ENCODE measurements around the gene SLC2A1.
"Not testable (repeated sequence)": the region's sequence is repeated elsewhere in the genome, so short reads cannot be mapped to it uniquely, and the experiment has no call there.

Gene SLC2A1

DNA sequence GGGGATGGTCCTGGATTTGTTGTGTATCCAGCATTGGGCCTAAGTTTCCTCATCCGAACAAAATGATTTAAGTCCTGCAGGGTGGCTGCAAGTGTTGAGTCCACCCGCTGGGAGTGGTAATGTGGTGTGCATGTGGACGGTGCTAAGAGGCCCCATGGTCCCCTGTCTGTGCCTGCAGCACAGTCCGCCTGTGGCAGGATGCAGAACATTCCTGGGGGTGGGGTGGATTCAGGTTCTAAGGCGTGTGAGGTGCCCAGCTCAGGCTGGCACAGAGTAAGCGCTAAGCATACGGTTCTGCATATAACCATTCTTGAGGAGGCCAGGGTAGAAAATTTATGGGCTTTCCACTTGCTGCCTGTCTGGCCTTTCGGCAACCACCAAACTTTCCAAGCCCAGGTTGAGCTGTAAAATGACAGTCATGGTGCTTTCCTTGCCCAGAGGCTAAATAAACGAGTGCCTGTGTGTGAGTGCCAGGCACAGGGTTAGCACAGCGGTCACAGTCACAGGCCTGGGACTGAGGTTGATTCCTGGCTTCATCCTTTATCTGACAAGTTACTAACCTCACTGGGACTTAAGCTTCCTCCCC lies 30.7 kb downstream of the SLC2A1 start:
- no peak for DNase-seq

DNA sequence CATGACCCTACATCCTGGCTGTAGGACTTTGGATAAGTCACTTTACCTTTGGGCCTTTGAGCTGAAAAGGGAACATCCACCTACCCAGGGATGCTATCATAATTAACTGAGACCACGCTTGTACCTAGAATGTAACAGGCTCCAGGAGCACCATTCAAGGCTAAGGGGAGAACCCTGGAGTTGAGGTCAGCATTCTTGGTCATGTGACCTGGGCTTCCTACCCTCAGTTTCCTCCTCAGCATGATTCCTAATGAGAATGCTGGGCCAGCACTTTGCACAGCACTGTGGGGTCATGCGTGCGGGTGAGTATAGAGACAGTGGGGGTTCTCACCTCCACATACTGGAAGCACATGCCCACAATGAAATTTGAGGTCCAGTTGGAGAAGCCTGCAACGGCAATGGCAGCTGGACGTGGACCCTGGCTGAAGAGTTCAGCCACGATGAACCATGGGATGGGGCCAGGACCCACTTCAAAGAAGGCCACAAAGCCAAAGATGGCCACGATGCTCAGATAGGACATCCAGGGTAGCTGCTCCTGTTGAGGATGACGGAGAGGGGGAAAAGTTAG lies 31.3 kb downstream of the SLC2A1 start:
- no peak for DNase-seq

DNA sequence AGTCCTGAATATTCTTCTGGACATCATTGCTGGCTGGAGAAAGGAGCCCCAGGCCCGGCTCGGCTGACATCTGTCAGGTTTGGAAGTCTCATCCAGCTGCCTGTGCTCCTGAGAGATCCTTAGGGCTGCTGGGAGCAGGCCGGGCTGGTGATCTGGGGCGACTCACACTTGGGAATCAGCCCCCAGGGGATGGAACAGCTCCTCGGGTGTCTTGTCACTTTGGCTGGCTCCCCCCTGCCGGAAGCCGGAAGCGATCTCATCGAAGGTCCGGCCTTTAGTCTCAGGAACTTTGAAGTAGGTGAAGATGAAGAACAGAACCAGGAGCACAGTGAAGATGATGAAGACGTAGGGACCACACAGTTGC lies 31.8 kb downstream of the SLC2A1 start:
- DNase-seq = no peak

DNA sequence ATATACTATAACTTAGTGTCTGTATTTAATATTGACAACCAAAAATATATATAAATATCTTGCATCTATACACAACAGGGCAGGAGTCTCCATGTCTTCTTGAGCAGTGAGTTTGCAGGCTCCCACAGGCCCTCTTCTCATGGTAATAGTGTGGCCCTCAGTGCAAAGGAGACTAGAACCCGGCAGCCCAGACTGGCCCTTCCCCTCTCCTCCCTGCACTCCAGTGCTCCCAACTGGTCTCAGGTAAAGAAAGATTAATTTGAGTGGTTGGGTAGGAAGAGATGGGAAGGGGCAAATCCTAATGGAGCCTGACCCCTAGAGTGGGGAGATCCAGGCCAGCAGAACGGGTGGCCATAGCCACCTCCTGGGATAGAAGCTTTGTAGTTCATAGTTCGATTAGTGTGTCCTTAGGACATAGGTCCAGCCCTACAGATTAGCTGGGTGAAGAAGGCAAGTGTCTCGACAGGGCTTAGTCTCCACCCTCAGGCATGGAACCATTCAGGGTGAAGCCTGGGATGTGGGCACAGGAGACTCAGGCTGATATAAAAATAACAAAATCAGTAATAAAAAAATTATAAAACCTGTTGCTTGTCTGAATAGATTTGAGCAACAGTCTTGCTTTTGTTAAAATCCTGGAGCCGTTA lies 32.3 kb downstream of the SLC2A1 start:
- no peak for DNase-seq

DNA sequence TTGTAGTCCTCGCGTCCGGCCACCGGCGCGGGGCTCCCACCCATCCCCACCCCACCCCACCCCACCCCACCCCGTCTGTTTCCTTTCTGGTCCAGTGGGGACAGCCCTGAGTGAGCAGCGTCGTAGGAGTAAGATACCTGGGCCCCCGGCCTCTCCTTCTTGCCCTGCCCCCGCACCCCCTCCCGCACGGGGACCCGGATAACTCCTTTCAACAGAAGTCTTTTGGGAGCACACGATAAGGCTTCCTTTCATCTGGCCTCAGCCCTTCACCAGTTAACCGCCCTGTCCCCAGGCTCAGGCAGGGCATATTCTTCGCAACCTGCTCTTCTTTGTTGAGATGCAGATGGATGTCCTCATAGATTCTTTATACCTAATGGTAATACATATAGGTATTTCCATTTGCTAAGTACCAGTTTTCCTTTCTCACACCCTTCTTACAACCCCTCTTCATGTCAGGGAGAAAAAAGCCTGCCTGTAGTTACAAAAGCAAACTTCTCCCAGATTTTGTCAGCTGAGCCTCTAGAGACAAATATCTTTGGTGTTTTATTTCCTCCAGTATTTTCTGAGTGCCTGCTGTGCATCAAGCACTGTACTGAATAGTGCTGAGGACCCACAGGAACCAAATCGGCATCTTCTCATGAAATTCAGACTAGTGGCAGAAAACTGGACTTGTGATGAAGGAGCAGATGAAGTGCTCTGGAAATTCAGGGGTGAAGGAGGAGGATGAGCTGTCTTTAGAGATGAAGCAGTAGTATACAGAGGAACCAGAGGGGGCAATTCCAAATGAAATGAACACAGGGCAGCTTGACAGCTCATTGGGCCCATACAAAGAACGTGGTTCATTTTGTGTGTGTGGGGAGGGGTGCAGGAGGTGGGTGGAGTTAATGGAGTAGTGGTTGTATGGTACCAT lies 33.6 kb downstream of the SLC2A1 start:
- peak; percentile 38 to 52 for DNase-seq

DNA sequence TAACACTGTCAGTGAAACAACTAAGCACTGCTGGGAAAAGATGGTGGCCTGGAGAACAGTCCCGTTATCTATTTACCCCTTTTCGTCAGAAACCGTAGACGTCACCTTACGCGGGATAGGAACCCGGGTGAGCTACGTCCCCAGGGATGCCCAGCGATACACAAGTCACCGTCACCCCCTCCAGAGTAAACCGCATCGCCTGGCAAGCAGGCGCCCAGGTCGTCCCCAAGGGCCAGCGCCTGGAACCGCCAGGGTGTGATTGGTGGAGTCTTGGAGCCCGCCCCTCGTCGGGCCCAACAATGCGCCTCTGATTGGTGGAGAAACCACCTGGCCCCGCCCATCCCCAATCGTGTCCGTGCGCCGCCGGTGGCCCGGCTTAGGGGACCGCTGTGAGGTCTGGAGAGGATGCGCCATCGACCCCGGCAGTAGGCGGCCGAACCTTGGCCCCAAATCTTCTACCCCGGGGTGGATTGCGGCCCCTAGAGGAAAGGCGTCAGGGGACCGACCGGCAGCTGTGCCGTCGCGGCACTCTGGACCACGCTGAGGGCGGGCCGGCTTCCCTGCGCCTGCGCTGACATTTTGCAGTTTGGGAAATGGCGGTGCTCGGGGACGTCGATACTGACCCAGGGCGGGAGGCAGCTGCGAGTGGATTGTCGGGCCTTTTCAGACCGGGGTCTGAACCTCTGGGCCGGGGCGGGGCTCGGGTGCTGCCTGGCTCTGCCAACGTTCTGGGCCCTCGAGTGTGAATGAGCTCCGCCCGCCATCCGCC lies 34.4 kb downstream of the SLC2A1 start:
- peak; percentile 96 to 98 for DNase-seq

DNA sequence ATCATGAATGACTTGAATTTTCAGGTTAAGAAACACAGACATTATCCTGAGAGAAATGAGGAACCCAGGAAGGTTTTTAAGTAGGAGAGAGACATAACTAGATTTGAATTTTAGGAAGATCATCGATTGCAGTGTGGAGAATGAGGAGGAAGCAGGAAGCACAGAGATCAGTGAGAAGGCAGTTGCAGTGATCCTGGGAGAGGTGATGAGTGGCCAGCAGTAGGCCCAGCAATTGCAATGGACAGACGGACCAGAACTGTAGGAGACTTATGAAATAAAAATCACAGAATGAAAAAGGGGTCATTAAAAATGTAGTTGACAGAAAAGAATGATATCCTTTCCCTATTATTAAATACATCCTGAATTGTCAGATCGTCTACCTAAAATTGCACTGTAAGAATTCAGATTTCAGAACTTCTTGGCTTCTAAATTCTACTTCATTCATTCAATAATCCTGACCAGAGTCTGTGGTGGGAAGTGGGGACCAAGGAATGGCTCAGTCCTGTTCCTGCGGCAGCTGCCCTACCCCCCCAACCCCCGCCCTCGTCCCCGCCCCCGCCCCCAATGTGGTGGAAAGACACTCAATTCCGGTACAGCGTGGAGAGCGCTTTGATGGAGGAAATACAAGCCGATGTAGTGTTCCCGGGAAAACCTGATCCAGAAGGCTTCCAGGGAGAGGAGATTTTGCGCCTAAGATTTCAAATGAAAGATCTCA lies 35.1 kb downstream of the SLC2A1 start:
- peak in 1 of 2 experiments; percentile 45 for DNase-seq

DNA sequence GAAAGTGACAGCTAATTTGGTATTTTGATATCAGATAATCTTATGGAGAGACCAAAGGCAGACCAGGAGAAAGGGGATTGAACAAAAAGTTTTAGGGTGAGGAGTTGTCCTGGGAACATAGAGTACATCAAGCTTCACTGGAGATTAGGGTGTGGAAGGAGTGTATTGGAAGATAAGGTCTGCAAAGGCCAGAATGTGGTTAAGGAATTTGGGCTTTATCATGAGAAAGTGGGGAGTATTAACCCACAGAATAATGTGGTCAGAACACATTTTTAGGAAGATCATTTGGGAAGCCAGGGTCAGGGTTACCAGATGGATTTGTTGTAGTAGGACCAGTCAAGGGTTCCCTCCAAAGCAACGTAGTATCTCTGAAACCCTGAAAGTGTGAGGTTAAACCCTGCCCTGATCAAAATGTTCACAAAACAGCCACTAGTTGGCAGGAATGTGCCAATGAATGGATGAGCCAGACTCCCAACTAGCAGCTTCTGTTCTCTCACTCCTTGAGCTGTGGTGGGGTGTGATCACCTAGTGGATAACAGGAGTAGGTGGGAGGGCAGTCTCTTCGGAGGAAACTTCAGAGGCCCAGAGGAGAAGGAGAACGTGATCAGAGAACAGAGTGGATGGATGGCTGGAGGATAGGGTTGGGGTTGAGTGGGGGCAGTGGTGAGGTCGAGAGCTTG lies 35.8 kb downstream of the SLC2A1 start:
- DNase-seq = peak; percentile 42 to 80

DNA sequence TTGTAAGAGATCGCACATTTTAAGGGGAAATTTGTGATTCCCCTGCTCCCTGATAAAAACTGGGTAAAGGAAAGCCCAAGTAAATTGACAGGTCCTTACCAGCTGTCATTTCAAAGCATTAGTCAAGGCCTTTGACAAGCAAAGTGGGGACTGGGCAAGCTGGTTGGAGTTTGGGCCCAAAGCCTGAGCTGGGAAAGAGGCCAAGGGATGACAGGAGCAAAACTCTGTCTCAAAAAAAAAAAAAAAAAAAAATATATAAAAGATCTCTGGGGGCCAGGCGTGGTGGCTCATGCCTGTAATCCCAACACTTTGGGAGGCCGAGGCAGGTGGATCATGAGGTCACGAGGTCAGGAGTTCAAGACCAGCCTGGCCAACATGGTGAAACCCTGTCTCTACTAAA lies 36.9 kb downstream of the SLC2A1 start:
- no peak for DNase-seq

DNA sequence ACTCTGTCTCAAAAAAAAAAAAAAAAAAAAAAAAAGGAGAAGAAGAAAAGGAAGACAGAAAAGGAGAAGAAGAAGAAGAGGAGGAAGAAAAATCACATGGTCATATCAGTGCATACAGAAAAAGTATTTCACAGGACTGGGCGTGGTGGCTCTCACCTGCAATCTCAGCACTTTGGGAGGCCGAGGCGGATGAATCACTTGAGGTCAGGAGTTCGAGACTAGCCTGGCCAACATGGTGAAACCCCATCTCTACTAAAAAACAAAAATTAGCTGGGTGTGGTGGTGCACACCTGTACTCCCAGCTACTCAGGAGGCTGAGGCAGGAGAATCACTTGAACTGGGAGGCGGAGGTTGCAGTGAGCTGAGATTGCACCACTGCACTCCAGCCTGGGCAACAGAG lies 39.0 kb downstream of the SLC2A1 start:
- DNase-seq = not testable (repeated sequence)

DNA sequence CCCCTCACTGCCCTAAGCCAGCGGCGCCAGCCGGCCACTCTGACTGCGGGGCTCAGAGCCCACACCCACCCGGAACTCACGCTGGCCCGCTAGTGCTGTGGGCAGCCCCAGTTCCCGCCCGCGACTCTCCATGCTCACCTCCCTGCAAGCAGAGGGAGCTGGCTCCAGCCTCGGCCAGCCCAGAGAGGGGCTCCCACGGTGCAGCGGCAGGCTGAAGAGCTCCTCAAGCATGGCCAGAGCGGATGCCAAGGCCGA lies 41.5 kb downstream of the SLC2A1 start:
- no peak for DNase-seq

DNA sequence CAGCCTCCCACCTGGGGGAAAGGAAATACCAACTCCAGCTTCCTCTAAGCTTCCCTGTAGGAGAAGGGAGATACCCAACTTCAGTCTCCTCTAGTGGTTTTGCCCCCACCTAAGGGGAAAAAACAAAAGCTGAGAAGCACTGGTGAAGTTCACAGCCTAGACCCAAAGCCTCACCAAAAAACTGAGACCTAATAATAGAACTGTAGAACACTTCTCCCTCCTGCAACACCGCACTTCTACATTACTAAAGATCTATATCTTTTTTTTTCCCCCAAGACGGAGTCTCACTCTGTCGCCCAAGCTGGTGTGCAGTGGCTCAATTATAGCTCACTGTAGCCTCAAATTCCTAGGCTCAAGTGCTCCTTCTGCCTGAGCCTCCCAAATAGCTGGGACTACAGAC lies 43.2 kb downstream of the SLC2A1 start:
- DNase-seq = no peak

DNA sequence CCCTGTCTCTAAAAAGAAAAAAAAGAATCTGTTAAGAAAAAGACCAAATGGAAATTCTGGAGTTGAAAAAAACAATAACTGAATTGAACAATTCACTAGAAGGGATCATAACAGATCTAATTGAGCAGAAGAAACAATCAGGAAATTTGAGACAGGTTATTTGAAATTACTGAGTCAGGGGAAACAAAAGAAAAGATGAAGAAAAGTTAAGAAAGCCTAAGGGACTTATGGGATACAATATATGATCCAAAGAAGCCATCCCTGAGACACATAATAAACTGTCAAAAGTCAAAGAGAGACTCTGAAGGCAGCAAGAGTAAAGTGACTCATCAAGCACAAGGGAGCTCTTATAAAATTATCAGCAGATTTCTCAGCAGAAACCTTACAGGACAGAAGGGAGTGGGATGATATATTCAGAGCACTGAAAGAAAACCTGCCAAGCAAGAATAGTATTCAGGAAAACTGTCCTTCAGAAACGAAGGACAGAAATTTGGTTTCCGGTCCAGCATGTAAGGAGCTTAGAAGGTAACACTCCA lies 44.5 kb downstream of the SLC2A1 start:
- DNase-seq = no peak

DNA sequence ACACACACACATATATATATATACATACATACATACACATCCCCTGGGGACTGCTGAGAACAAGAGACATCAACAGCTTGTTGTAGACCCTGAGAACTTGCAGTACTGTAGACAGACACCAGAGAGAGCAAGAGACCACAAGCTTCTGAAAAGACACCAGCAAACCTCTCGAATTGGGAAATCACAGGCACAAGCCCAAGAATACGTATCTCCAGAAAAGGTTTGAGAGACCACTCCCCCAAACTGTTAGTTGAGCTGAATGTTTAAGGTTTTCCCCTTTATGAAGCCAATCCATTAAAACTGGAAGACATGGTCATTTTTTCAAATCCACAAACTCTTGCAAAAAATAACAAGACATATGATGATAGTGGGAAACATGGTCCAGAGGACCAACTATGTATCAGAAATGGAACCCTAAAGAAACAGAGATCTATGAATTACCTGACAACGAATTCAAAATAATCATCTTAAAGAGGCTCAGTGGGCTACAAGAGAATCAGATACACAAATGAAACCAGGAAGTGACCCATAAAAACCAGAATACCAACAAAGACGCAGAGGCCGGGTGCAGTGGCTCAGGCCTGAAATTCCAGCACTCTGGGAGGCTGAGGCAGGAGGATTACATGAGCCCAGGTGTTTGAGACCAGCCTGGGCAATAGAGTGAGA lies 45.1 kb downstream of the SLC2A1 start:
- peak; percentile 64 to 69 for DNase-seq

DNA sequence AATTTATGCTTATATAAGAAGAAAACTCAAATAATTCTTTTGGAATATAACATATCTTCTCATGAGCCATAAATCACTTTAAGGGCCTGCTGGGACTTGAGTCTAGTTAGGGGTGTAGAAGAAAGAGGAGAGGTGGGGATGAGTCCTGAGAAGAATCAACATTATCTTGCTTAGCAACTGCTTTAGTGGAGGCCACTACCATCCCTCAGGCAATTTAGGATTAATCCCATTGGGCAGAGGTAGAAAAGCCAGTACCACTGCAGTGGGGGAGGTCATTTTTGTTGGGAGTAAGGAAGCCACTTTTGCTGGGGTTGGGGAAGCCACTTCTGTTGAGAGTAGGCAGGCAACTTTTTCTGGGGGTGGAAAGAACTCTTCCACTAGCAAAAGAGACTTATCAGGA lies 47.7 kb downstream of the SLC2A1 start:
- DNase-seq = no peak

DNA sequence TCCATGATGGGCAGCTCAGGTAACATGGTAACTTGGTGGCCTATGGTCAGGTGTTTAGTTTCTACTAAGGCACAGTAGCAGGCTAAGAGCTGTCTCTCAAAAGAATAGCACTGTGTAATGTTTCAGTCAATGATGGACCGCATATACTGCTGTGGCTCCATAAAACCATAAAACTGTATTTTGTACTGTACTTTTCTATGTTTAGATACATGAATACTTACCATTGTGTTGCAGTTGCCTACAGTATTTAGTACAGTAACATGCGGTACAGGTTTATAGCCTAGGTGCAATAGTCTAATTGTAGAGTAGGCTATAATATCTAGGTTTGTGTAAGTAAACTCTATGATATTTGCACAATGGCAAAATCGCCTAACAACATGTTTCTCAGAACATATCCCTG lies 50.6 kb downstream of the SLC2A1 start:
- peak in 1 of 2 experiments; percentile 38 for DNase-seq

DNA sequence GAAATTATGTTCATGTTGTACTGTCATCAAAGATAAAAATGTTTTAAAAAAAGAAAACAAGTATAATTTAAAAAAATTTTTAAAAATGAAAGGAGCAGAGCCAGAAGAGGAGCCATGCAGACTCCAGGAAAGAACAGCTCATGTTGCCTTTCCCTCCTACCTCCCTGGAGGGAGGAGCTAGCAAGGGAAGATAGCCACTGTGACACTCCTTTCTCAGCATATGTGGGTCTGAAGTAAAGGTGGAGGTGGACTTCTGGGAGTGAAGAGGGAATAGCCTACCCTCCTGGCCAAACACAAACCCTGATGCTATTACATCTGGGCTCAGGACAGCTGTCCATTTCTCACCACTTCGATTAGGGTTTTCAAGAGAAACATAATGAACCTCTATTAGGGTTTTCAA lies 54.2 kb downstream of the SLC2A1 start:
- DNase-seq = no peak

DNA sequence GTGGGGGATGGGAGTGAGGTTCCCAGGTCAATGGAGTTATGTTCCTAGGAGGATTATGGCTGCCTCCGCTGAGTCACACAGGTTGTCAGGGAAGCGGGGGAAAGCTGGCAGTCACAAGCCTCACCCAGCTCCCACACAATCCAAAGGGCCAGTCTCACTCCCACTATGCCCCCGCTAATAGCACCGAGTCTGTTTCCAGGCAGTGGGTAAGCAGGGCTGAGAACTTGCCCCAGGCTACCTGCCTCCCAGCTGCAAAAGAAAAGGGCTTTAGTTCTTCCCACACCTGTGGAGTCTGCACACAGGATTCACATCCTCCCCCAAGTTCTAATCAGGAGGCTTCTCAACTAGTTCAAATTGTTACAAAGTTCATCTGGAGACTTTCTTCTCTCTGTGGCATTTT lies 58.7 kb downstream of the SLC2A1 start:
- DNase-seq = not testable (repeated sequence)

DNA sequence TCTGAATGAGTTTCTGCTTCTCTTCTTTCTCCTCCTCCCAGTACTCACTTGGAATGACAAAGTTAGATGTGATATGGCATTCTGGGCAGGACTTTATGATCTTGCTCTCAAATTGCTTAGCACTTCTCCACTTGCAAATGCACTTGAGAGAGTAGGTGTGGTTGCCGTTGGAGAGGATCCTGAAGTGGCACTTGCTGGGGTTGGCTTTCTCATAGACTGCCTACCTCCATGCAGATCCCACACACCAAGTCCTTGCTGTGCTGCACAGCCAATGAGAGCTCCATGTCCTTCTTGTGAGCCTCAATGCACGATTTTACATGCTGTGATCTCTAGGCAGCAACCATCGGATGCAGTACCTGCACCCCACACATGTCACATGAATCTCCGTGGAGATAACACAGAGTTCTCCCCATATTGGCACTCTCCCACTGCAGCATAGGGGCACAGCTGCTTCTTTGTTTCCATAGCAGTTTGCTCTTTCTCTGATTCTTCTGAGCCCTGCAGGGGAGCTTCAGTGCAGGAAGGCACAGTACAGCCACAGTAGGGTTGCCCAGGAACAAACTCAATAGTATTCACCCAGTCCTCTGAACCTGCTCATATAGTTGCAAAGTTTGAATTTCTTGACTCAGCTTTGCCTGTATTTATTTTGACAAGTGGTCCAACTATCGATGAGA lies 67.1 kb downstream of the SLC2A1 start:
- no peak for DNase-seq

DNA sequence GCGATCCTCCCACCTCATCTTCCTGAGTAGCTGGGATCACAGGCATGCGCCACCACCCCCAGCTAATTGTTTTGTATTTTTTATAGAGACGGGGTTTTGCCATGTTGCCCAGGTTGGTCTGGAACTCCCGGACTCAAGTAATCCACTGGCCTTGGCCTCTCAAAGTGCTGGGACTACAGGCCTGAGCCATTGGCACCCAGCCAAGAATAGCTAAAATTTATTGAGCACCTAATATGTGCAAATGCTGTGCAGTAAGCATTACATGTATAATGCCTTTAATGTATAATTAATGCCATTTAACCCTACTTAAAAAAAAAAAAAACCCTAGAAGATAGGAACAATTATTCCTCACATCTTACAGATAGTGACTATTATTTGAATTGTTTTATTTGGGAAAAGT lies 69.4 kb downstream of the SLC2A1 start:
- DNase-seq = no peak

Measured in NCI-H2081 (cell line).